IPS-20b (cell line): Measurements from ENCODE around the gene LRSAM1.
A peak's percentile ranks its signal among the peaks of the same experiment; 100 is the strongest.
"Not testable (repeated sequence)": the region's sequence is repeated elsewhere in the genome, so short reads cannot be mapped to it uniquely, and the experiment has no call there.

Source experiments
- H3K27ac ChIP-seq: one replicate; pipeline ENCODE4 v1.5.1; 2013; ENCODE audit warnings: low read length
- H3K27me3 ChIP-seq: 2 replicates; pipeline ENCODE4 v1.6.1; 2013; ENCODE audit warnings: mild to moderate bottlenecking, low read length, inconsistent platforms; ENCODE audit not compliant: insufficient read depth
- H3K36me3 ChIP-seq: 2 replicates; pipeline ENCODE4 v1.6.1; 2013; ENCODE audit warnings: low read depth, mild to moderate bottlenecking, inconsistent platforms, low read length, moderate library complexity; ENCODE audit not compliant: insufficient read depth
- H3K4me1 ChIP-seq: 2 replicates; pipeline ENCODE4 v1.6.1; 2013; ENCODE audit warnings: mild to moderate bottlenecking, control low read depth, inconsistent platforms, low read length, moderate library complexity; ENCODE audit not compliant: insufficient read depth
- H3K4me3 ChIP-seq: 2 replicates; pipeline ENCODE4 v1.5.1; 2013; ENCODE audit warnings: mild to moderate bottlenecking, low read length, inconsistent platforms
- H3K9ac ChIP-seq: 2 replicates; pipeline ENCODE4 v1.6.1; 2013; ENCODE audit warnings: low read depth, mild to moderate bottlenecking, inconsistent platforms, low read length, moderate library complexity
- H3K9me3 ChIP-seq: 2 replicates; pipeline ENCODE4 v1.6.1; 2013; ENCODE audit warnings: mild to moderate bottlenecking, low read depth, low read length, inconsistent platforms; ENCODE audit not compliant: insufficient read depth

The LRSAM1 gene

GRCh38 chr9:127449332-127449966 lies 1.9 kb upstream of the LRSAM1 start:
- Histone ChIP-seq H3K4me1 (peaks cover 5% of the 10 kb centered on the region; the same call in 1 of the 2 replicates), H3K36me3 (peaks cover 64% of the 10 kb centered on the region)

DNA sequence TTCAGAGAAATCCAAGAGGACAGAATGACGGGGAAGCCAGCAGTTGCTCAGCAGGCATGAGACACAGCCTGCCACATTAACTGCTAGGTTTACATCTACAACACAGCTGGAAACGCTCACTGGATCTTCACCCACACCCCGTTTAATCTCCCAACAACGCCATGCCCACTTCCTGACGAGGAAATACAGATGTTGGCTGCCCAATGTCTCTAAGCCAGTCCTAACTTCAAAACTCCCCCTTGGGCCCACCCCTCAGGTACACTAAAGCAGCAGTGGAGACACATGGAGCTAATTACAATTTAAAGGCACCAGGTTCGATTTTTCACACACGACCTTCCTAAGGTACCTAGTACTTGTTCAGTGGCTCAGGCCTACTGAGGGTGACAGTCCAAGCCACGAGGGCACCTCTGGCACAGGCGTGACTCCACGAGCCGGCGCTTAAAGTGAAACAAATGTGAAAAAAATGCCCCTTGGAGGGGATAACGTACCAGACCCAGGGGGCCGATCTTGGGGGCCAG lies 1.0 kb upstream of the LRSAM1 start:
- peak overlapping the region; percentile 99 for H3K9ac ChIP-seq
- H3K27ac ChIP-seq, result peak overlapping the region; percentile 62
- peaks cover 56% of the 10 kb centered on the region for H3K36me3 ChIP-seq
- no peaks in the 10 kb centered on the region for H3K9me3 ChIP-seq
- peak overlapping the region; percentile 95 for H3K4me3 ChIP-seq
- H3K4me1 ChIP-seq, result peaks cover 5% of the 10 kb centered on the region; the same call in 1 of the 2 replicates
- H3K27me3 ChIP-seq, result no peaks in the 10 kb centered on the region

More at GRCh38 chr9:127449332-127449966, 1.9 kb upstream of the LRSAM1 start:
- Histone ChIP-seq H3K9ac (peak overlapping the region; percentile 99), H3K4me3 (peak overlapping the region; percentile 95), H3K27me3 (no peaks in the 10 kb centered on the region), H3K9me3 (peaks cover 1% of the 10 kb centered on the region; the same call in 1 of the 2 replicates), H3K27ac (peak overlapping the region; percentile 9)

- Histone ChIP-seq H3K4me3 (peak overlapping the region; percentile 95), H3K9ac (peak overlapping the region; percentile 99), H3K27ac (peak overlapping the region; percentile 76), H3K9me3 (no peaks in the 10 kb centered on the region), H3K4me1 (peaks cover 5% of the 10 kb centered on the region; the same call in 1 of the 2 replicates), H3K36me3 (peaks cover 51% of the 10 kb centered on the region), H3K27me3 (no peaks in the 10 kb centered on the region)
Observed at GRCh38 chr9:127451608-127451857, 223 bp downstream of the LRSAM1 start.

DNA sequence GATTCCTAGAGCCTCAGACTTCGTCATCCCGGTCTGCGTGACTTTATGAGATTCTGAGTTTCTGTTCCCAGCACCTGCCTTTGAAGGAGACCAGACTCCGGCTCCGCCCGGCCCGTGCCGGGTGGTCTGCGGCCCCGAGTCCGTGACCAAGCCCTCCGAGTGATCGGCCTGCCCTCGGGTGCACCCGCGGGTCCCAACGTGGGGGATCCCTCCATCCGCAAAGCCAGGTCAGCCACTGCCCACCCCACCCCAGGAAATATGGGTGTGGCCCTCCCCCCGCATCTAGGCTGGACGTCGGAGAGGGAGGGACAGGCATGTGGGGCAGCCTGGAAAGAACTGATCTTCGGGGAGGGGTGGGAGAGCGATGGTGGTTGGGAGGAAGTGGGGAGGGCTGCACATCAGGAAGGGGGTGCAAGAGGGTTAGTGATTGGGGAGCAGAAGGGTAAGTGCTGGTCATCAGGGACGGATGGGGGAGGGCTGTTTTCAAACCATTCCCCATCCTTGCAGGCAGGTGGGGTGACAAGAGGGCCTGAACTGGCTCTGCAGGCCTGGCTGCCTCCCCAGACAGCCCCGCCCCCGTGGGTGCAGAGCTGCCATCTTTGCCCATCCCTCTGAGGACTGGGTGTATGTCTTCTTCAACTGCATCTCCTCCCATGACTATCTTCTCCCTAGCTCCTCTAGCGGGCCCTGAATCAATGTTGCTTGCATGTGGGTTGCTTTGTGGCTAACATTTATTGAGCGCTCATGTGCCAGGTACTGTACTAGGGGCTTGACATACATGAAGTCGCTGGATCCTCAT lies 747 bp downstream of the LRSAM1 start:
- no peaks in the 10 kb centered on the region for H3K27me3 ChIP-seq
- H3K9ac ChIP-seq, result peak overlapping the region; percentile 99
- peak overlapping the region; percentile 95 for H3K4me3 ChIP-seq
- peaks cover 5% of the 10 kb centered on the region; the same call in 1 of the 2 replicates for H3K4me1 ChIP-seq
- no peaks in the 10 kb centered on the region for H3K9me3 ChIP-seq
- H3K27ac ChIP-seq, result peak overlapping the region; percentile 76
- peaks cover 49% of the 10 kb centered on the region for H3K36me3 ChIP-seq

- Histone ChIP-seq H3K27me3 (no peaks in the 10 kb centered on the region), H3K4me3 (peak overlapping the region; percentile 95), H3K9me3 (no peaks in the 10 kb centered on the region), H3K4me1 (peaks cover 5% of the 10 kb centered on the region; the same call in 1 of the 2 replicates), H3K27ac (no peak overlapping the region), H3K9ac (peak overlapping the region; percentile 99; the same call in 1 of the 2 replicates), H3K36me3 (peaks cover 48% of the 10 kb centered on the region)
Observed at GRCh38 chr9:127452691-127453090, 1.4 kb downstream of the LRSAM1 start.

GRCh38 chr9:127455324-127455992 lies 4.1 kb downstream of the LRSAM1 start:
- H3K36me3 ChIP-seq, result peaks cover 35% of the 10 kb centered on the region
- H3K27ac ChIP-seq, result no peak overlapping the region
- no peak overlapping the region for H3K4me3 ChIP-seq
- no peaks in the 10 kb centered on the region for H3K27me3 ChIP-seq
- peaks cover 5% of the 10 kb centered on the region; the same call in 1 of the 2 replicates for H3K4me1 ChIP-seq
- no peak overlapping the region for H3K9ac ChIP-seq
- no peaks in the 10 kb centered on the region for H3K9me3 ChIP-seq

- no peaks in the 10 kb centered on the region for H3K9me3 ChIP-seq
- H3K4me3 ChIP-seq, result no peak overlapping the region
- no peak overlapping the region for H3K27ac ChIP-seq
- no peaks in the 10 kb centered on the region for H3K27me3 ChIP-seq
- peaks cover 47% of the 10 kb centered on the region for H3K36me3 ChIP-seq
- H3K9ac ChIP-seq, result no peak overlapping the region
- peaks cover 5% of the 10 kb centered on the region; the same call in 1 of the 2 replicates for H3K4me1 ChIP-seq
Observed at GRCh38 chr9:127457191-127457878, 6.0 kb downstream of the LRSAM1 start.

DNA sequence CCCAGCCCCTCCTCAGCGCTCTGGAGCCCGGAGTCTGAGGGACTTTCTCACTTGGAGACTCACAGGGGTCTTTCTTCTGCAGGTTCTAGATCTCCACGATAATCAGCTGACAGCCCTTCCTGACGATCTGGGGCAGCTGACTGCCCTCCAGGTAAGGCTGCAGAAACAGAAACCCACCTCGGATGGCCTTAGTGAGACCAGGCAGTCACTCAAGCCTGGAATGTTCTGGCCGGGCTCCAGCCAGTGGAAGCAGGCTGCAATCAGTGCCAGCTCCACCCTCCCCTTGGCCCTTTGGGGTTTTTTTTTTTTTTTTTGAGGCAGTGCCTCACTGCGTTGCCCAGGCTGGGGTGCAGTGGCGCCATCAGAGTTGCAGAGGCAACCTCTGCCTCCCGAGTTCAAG lies 7.6 kb downstream of the LRSAM1 start:
- Histone ChIP-seq H3K36me3 (peaks cover 59% of the 10 kb centered on the region), H3K4me3 (no peak overlapping the region), H3K9me3 (no peaks in the 10 kb centered on the region), H3K4me1 (no peaks in the 10 kb centered on the region), H3K27me3 (no peaks in the 10 kb centered on the region), H3K27ac (no peak overlapping the region), H3K9ac (no peak overlapping the region)

- H3K9me3 ChIP-seq, result no peaks in the 10 kb centered on the region
- H3K36me3 ChIP-seq, result peaks cover 44% of the 10 kb centered on the region
- no peak overlapping the region for H3K4me3 ChIP-seq
- H3K27me3 ChIP-seq, result no peaks in the 10 kb centered on the region
- H3K9ac ChIP-seq, result no peak overlapping the region
- no peak overlapping the region for H3K27ac ChIP-seq
- no peaks in the 10 kb centered on the region for H3K4me1 ChIP-seq
Observed at GRCh38 chr9:127463382-127463781, 12.1 kb downstream of the LRSAM1 start.

DNA sequence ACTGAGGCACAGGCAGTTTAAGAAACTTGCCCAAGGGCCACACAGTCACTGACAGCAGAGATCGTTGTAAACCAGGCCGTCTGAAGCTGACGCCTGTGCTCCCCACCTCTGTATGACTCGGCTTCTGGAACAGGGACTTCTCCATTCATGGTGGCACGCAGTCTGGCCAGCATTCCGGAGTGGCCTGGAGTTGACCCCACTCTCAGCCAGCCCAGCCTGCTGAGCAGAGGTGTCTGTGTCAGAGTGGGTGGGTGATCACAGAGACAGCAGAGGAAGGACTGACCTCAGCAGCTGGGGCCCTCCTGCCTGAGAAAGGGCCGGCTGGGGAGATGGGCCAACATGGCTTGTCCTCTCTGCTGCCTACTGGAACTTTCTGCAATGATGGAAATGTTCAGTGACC lies 12.6 kb downstream of the LRSAM1 start:
- H3K27me3 ChIP-seq, result no peaks in the 10 kb centered on the region
- H3K9me3 ChIP-seq, result no peaks in the 10 kb centered on the region
- H3K9ac ChIP-seq, result no peak overlapping the region
- no peak overlapping the region for H3K27ac ChIP-seq
- H3K4me3 ChIP-seq, result no peak overlapping the region
- H3K36me3 ChIP-seq, result peaks cover 46% of the 10 kb centered on the region
- no peaks in the 10 kb centered on the region for H3K4me1 ChIP-seq

GRCh38 chr9:127466407-127466917 lies 15.2 kb downstream of the LRSAM1 start:
- not testable (repeated sequence) for H3K27ac ChIP-seq, H3K27me3 ChIP-seq, H3K4me3 ChIP-seq, H3K9me3 ChIP-seq, H3K4me1 ChIP-seq, H3K9ac ChIP-seq
- peaks cover 26% of the 10 kb centered on the region for H3K36me3 ChIP-seq
